Amniotic epithelial cell (primary cell): ENCODE data around the gene SPRING1.
"Not testable (repeated sequence)": the region's sequence is repeated elsewhere in the genome, so short reads cannot be mapped to it uniquely, and the experiment has no call there.

ENCODE experiments used
- DNase-seq: peaks from one replicate; pipeline ENCODE4 v3.0.0-alpha.2; 2010; ENCODE audit warnings: low read depth

SPRING1 gene

GRCh38 chr12:116737774-116738657 is at the start of gene SPRING1, which contains the start of gene RNFT2:
SPRING1 (minus strand) TSS chr12:116738069; CDS start chr12:116737900, 169 bp downstream.
RNFT2 (plus strand) TSS chr12:116738315; CDS start chr12:116740498, 2,183 bp downstream.
- DNase-seq = peak; percentile 99

GRCh38 chr12:116784238-116784612 is 46.4 kb upstream of the SPRING1 start:
- DNase-seq = no peak

- DNase-seq = no peak
These were observed 45.8 kb upstream of the SPRING1 start for GRCh38 chr12:116783525-116784237.

GRCh38 chr12:116780942-116781341 is 43.1 kb upstream of the SPRING1 start:
- peak; percentile 11 for DNase-seq

- DNase-seq = no peak
These were observed 41.7 kb upstream of the SPRING1 start for GRCh38 chr12:116779597-116779996.

GRCh38 chr12:116777245-116777644 is 39.4 kb upstream of the SPRING1 start:
- DNase-seq = no peak

- no peak for DNase-seq
These were observed 36.2 kb upstream of the SPRING1 start for GRCh38 chr12:116774020-116774419.

GRCh38 chr12:116773276-116773731 is 35.4 kb upstream of the SPRING1 start:
- DNase-seq = peak; percentile 13

GRCh38 chr12:116771651-116772050 is 33.8 kb upstream of the SPRING1 start:
- no peak for DNase-seq

GRCh38 chr12:116766746-116767145 is 28.9 kb upstream of the SPRING1 start:
- DNase-seq = no peak

- no peak for DNase-seq
These were observed 28.4 kb upstream of the SPRING1 start for GRCh38 chr12:116766285-116766684.

- peak; percentile 49 for DNase-seq
These were observed 27.4 kb upstream of the SPRING1 start for GRCh38 chr12:116765271-116765670.

GRCh38 chr12:116761499-116761898 is 23.6 kb upstream of the SPRING1 start:
- DNase-seq = no peak

GRCh38 chr12:116760622-116761020 is 22.8 kb upstream of the SPRING1 start:
- no peak for DNase-seq

- peak; percentile 59 for DNase-seq
These were observed 22.1 kb upstream of the SPRING1 start for GRCh38 chr12:116759783-116760621.

GRCh38 chr12:116754783-116755182 is 16.9 kb upstream of the SPRING1 start:
- not testable (repeated sequence) for DNase-seq

- not testable (repeated sequence) for DNase-seq
These were observed 16.2 kb upstream of the SPRING1 start for GRCh38 chr12:116754097-116754496.

- no peak for DNase-seq
These were observed 12.4 kb upstream of the SPRING1 start for GRCh38 chr12:116750298-116750697.

GRCh38 chr12:116749884-116750283 is 12.0 kb upstream of the SPRING1 start:
- no peak for DNase-seq

GRCh38 chr12:116745554-116745953 is 7.7 kb upstream of the SPRING1 start:
- DNase-seq = no peak

- no peak for DNase-seq
These were observed 6.9 kb upstream of the SPRING1 start for GRCh38 chr12:116744766-116745165.

- not testable (repeated sequence) for DNase-seq
These were observed 4.9 kb upstream of the SPRING1 start for GRCh38 chr12:116742787-116743186.
